Endothelial cell of umbilical vein (primary cell): ENCODE results near the gene EIF2A.

Experiments used
- CTCF ChIP-seq, 2 donors: IDR thresholded peaks; 1 replicate in 1 of 2; 2 replicates in 1 of 2; pipeline ENCODE4 v1.5.1; 2011; ENCODE audit warnings: low read length in 2 of 2, mild to moderate bottlenecking in 2 of 2, moderate library complexity in 2 of 2, control low read depth in 1 of 2, inconsistent platforms in 1 of 2, low read depth in 1 of 2; ENCODE audit not compliant: insufficient read depth in 1 of 2; ENCODE audit errors: extremely low read depth in 1 of 2
- FOS ChIP-seq: IDR thresholded peaks from 2 replicates; pipeline ENCODE4 v1.6.1; 2011; ENCODE audit warnings: mild to moderate bottlenecking, low read length, moderate library complexity, borderline replicate concordance; ENCODE audit not compliant: insufficient read depth
- GATA2 ChIP-seq: IDR thresholded peaks from 2 replicates; pipeline ENCODE4 v1.7.0; 2011; ENCODE audit warnings: low read depth, mild to moderate bottlenecking, moderate library complexity, mixed read lengths, low read length; ENCODE audit not compliant: insufficient read length, insufficient read depth
- JUN ChIP-seq: IDR thresholded peaks from 2 replicates; pipeline ENCODE4 v1.6.1; 2011; ENCODE audit warnings: borderline replicate concordance, low read depth; ENCODE audit not compliant: insufficient read length, insufficient read depth
- MAX ChIP-seq: IDR thresholded peaks from 2 replicates; pipeline ENCODE4 v1.6.1; 2011; ENCODE audit not compliant: insufficient read depth, insufficient read length
- POLR2A ChIP-seq: IDR thresholded peaks from 2 replicates; pipeline ENCODE4 v1.6.1; 2012; ENCODE audit warnings: low read depth, mild to moderate bottlenecking, control low read depth, low read length
- POLR2AphosphoS5 ChIP-seq: IDR thresholded peaks from 2 replicates; pipeline ENCODE4 v1.6.1; 2012; ENCODE audit warnings: low read depth, mild to moderate bottlenecking, control low read depth, low read length, moderate library complexity; ENCODE audit not compliant: insufficient read depth

GRCh38 chr3:150555859-150556436 lies 9.4 kb downstream of the EIF2A start:
- TF ChIP-seq CTCF (IDR thresholded peaks at IDR 0.05; ENCODE audit: extremely low read depth in 1 of 2, insufficient read depth in 1 of 2, low read depth in 1 of 2, low read length in 2 of 2) = no peak
- no peak for TF ChIP-seq POLR2A
- TF ChIP-seq MAX = no peak
- TF ChIP-seq GATA2 = no peak
- no peak for TF ChIP-seq FOS
- TF ChIP-seq JUN = no peak
- no peak for TF ChIP-seq POLR2AphosphoS5
